ENCODE data around the gene KNDC1. TPM values are rescaled to one million over a fixed set of nuclear protein-coding genes. Genes with fewer than 3 reads are reported as not detected.

Gene KNDC1
- total and polyA plus RNA-seq, 2 of the 4 experiments (the other 2 are of a cell fraction): 0.18 to 1.1 TPM

GRCh38 chr10:133127291-133128125 is 32.5 kb upstream of the KNDC1 start (continued):
- no peak for TF ChIP-seq CTCF (conservative IDR thresholded peaks at IDR 0.05; ENCODE audit: low read depth, low read length)
- no peak for TF ChIP-seq BHLHE40 (IDR thresholded peaks at IDR 0.05; ENCODE audit: low read depth, low read length)
- TF ChIP-seq MAFK (IDR thresholded peaks at IDR 0.05; ENCODE audit: low read depth, low read length): no peak
- no peak for TF ChIP-seq CEBPB (IDR thresholded peaks at IDR 0.05; ENCODE audit: low read depth, low read length)
- TF ChIP-seq ELK1 (IDR thresholded peaks at IDR 0.05; ENCODE audit: borderline replicate concordance, low read depth, low read length): no peak
